ENCODE results near the gene LPP. TPM values are rescaled to one million over a fixed set of nuclear protein-coding genes. Genes with fewer than 3 reads are reported as not detected.

The LPP gene
- total RNA-seq, 6 experiments from 2014 or later, result 84.1 to 121 (median 102) TPM

DNA sequence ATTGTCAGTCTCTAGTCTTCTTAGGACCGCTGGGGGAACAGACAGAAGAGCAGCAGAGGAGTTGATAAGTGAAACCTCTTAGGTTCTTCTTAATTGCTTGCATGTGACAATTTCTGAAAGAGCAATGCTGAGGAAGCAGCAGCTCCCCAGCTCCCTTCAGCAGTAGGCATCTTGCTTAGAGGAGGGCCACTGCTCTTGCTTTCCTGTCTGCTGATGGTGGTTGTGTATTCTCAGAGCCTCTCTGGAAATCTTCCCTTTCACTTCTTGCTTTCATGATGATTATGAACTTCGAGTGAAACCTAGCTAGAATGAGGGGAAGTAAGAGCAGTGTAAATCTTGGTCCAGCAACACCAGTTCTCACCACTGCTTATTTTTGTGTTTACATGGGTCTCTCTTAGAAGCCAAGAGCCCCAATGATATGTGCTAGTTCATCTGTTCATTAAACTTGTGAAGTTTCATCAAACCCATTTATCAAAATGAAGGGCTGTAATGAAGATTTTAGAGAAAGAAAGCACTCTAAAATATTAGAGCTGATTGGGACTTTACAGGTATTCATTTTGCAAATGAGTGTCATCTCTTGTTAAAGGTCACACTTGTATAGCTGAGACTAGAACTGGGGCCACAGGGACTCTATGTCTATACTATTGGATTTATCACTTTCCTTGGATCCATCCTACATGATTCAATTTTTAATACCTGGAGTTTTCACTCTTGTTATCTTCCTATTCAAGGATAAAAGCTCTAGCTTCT, 246.7 kb downstream of the LPP start:
- Mint-ChIP-seq H3K27me3 (ENCODE audit: insufficient read depth) (no peaks in the 10 kb centered on the region), H3K4me1 (ENCODE audit: low read depth) (peaks cover 11% of the 10 kb centered on the region; the same call in 1 of the 2 replicates), H3K4me3 (no peak overlapping the region), H3K36me3 (ENCODE audit: low read depth) (peaks cover 9% of the 10 kb centered on the region), H3K27ac (no peak overlapping the region), H3K9me3 (no peaks in the 10 kb centered on the region)
- TF ChIP-seq, protein P1, sequence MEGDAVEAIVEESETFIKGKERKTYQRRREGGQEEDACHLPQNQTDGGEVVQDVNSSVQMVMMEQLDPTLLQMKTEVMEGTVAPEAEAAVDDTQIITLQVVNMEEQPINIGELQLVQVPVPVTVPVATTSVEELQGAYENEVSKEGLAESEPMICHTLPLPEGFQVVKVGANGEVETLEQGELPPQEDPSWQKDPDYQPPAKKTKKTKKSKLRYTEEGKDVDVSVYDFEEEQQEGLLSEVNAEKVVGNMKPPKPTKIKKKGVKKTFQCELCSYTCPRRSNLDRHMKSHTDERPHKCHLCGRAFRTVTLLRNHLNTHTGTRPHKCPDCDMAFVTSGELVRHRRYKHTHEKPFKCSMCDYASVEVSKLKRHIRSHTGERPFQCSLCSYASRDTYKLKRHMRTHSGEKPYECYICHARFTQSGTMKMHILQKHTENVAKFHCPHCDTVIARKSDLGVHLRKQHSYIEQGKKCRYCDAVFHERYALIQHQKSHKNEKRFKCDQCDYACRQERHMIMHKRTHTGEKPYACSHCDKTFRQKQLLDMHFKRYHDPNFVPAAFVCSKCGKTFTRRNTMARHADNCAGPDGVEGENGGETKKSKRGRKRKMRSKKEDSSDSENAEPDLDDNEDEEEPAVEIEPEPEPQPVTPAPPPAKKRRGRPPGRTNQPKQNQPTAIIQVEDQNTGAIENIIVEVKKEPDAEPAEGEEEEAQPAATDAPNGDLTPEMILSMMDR (IDR thresholded peaks at IDR 0.05), result no peak
- DNase-seq, result no peak

DNA sequence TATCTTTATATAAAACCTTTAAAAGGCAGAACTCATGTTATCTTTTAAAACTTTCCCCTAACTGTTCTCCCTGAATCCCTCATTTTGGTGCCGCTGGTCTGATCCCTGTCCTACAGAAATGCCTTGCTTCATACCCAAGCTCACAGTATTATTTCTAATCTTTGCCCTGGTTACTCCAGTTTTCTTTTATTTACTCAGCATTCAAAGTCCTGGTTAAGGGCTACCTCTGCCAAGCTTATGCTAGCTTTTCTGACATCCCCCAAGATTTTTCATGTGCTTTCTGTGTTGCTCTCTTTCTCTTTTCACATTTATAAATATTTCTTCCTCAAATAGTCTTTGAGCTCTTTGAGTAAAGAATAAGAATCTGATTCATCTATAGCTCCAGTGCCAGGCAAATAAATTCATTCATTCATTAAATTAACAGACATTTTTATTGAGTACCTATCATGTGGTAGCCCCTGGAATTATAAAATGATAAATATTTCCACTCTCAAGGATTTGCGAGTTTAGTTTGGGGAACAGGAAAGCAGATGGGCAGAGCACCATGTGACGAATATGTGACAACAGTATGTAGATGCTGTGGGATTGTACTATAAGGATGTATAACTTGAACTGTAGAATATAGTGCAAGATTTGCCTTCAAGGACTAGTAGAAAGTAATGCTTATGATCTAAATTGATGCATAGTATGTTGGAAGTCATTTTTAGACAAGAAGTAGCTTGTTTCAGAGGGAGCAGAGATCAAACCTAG, 247.5 kb downstream of the LPP start:
- Mint-ChIP-seq H3K4me3 (no peak overlapping the region), H3K4me1 (ENCODE audit: low read depth) (peaks cover 16% of the 10 kb centered on the region), H3K36me3 (ENCODE audit: low read depth) (peaks cover 17% of the 10 kb centered on the region), H3K27ac (no peak overlapping the region), H3K9me3 (no peaks in the 10 kb centered on the region), H3K27me3 (ENCODE audit: insufficient read depth) (no peaks in the 10 kb centered on the region)
- TF ChIP-seq, protein P1 (IDR thresholded peaks at IDR 0.05), result no peak
- DNase-seq, result no peak

DNA sequence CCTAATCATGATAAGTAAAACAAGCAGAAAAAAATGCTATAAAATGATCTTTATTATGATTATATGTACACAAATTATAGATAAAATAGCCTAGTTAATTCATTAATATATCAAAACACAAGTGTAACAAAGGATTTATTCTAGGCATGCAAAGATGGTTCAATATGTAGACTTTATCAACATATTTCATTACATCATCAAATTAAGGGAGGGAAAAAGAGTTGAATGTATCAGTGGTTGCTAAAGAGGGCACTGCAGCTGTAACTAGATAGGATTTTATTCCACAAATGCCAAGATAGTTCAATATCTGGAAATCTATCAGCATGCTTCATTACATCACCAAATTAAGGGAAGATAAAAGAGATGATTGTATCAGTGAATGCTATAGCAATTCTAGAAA, 248.3 kb downstream of the LPP start:
- peaks cover 25% of the 10 kb centered on the region for H3K36me3 Mint-ChIP-seq (ENCODE audit: low read depth)
- no peak for DNase-seq
- no peak overlapping the region for H3K4me3 Mint-ChIP-seq
- peaks cover 25% of the 10 kb centered on the region for H3K4me1 Mint-ChIP-seq (ENCODE audit: low read depth)
- no peaks in the 10 kb centered on the region for H3K9me3 Mint-ChIP-seq
- no peaks in the 10 kb centered on the region for H3K27me3 Mint-ChIP-seq (ENCODE audit: insufficient read depth)
- no peak overlapping the region for H3K27ac Mint-ChIP-seq
- TF ChIP-seq, protein P1 (IDR thresholded peaks at IDR 0.05), result no peak

DNA sequence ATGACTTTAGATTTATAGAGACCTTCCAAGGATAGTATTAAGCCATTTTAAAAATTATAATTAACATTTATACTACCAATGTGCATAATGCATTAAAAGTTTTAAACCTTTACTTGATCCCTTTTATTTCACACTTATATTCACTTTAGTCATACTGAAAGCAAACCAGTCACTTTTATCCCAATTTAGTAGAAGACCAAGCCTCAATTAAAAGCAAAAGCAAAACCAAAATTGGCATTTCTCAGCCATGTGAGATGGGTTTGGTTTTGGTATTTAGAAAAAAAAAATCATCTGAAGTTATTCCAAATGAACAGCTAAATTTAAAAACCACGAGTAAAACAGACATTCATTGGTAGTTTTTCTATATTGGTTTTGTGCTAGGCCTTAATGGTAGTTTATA, 249.4 kb downstream of the LPP start:
- Mint-ChIP-seq H3K4me1 (ENCODE audit: low read depth) (peaks cover 36% of the 10 kb centered on the region), H3K27me3 (ENCODE audit: insufficient read depth) (no peaks in the 10 kb centered on the region), H3K9me3 (no peaks in the 10 kb centered on the region), H3K4me3 (no peak overlapping the region), H3K27ac (no peak overlapping the region), H3K36me3 (ENCODE audit: low read depth) (peaks cover 27% of the 10 kb centered on the region)
- DNase-seq, result no peak
- TF ChIP-seq, protein P1 (IDR thresholded peaks at IDR 0.05), result no peak

DNA sequence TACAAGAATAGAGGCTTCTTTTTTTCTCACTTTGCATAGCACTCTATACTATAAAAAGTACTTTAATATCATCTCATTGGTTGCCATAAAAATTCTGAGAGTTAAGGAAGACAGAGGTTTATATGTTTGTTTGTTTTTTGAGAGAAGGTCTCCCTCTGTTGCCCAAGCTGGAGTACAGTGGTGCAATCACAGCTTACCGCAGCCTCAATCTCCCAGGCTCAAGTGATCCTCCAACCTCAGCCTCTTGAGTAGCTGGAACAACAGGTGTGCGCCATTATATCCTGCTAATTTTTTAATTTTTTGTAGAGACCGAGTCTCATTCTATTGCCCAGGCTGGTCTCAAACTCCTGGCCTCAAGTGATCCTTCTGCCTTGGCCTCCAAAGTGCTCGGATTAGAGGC, 250.2 kb downstream of the LPP start:
- TF ChIP-seq, protein P1 (IDR thresholded peaks at IDR 0.05), result no peak
- H3K4me1 Mint-ChIP-seq (ENCODE audit: low read depth), result peaks cover 34% of the 10 kb centered on the region
- no peak overlapping the region for H3K4me3 Mint-ChIP-seq
- H3K27me3 Mint-ChIP-seq (ENCODE audit: insufficient read depth), result no peaks in the 10 kb centered on the region
- no peak overlapping the region for H3K27ac Mint-ChIP-seq
- H3K36me3 Mint-ChIP-seq (ENCODE audit: low read depth), result peaks cover 24% of the 10 kb centered on the region
- no peaks in the 10 kb centered on the region for H3K9me3 Mint-ChIP-seq
- DNase-seq, result no peak

All from HFFc6 (cell line).